Iris pigment epithelial cell (primary cell): ENCODE data around the gene C6orf47.

ENCODE experiments used
- DNase-seq: peaks from one replicate; pipeline ENCODE4 v3.0.0-alpha.2; 2011; ENCODE audit warnings: low read depth

C6orf47 gene

GRCh38 chr6:31661262-31662123 lies 915 bp upstream of the C6orf47 start:
- no peak for DNase-seq

DNA sequence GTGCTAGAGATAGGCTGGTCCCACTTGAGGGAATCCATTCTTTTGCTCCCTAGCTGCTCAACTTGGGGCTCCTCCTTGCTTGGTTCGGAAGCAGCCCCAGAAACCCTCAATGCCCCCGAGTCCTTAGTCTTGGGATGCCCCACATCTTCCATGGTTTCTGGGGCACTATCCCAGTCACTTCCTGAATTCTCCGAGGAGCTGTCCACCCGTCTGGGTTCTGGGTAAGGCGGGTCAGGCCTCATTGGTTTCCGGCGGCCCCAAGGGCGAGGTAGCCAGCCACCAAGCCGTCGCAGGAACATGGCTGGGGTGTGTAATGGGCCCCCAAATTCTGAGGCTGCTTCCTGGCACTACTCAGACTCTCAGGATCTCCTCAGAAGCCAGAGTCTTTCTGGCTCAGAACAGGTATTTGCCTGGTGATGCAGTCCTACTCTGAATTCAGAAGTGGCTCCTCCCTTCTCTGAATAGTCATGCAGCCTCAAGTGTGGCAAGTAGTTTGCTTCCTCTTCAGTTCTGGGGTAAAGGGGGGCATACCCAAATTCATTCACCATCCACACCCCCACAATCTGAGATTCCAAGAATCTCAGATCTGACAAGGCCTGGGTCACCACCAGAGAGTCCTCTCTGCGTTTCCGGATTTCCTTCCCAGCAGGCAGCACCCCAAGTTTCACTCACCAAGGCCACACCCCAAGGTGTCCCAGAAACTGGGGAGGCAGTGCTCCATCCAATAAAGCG lies 763 bp downstream of the C6orf47 start:
- DNase-seq = peak; percentile 36

GRCh38 chr6:31658983-31659648 lies 1.5 kb downstream of the C6orf47 start:
- DNase-seq = no peak

DNA sequence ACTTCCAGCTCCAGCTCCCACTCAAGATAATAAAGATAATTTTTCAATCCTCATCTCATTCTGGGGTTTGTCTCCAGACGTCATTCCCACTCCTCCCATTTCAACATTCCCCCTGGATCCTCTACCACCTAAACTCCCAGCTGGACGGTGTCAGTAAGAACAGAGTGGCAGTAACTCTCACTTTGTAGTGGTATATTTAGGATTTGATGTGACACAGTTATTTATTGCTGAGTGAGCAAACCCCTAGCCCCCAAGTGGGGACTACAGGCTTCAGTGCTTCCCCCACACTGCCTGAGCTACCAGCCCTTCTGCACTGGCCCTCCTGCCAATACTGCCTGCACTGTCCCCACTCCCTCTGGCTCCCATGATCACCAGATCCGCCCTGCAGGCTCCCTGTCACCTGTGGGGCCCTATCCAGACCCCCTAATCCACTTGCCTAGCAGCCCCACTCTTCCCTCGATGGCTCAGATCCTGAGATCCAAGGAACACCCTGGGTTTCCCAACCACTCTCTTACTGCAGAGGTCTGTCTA lies 2.4 kb downstream of the C6orf47 start:
- no peak for DNase-seq

DNA sequence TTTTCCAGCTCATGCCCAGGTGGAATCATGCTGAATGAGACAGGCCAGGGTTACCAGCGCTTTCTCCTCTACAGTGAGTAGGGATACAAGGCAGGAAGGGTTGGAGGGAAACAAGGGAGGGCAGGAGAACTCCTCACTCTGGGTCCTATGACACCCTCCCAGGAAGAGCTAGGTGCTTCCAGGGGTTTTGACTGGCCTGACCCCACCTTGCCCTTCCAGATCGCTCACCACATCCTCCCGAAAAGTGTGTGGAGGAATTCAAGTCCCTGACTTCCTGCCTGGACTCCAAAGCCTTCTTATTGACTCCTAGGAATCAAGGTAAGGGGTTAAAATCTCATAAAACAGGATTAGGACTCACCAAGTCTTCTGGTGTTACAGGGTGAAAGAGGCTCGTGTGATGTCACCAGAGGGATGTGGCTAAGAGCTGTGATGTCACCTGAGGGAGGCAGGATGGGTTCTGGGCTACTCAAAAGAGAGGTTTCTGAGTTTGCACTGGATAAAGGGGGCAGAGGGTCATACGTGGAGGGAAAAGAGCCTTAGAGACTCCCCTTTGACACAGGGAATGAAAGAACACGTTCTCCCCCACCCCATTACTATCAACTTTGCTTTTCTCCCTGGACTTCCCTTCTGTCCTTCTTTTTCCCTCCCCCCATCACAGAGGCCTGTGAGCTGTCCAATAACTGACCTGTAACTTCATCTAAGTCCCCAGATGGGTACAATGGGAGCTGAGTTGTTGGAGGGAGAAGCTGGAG lies 3.0 kb downstream of the C6orf47 start:
- no peak for DNase-seq

DNA sequence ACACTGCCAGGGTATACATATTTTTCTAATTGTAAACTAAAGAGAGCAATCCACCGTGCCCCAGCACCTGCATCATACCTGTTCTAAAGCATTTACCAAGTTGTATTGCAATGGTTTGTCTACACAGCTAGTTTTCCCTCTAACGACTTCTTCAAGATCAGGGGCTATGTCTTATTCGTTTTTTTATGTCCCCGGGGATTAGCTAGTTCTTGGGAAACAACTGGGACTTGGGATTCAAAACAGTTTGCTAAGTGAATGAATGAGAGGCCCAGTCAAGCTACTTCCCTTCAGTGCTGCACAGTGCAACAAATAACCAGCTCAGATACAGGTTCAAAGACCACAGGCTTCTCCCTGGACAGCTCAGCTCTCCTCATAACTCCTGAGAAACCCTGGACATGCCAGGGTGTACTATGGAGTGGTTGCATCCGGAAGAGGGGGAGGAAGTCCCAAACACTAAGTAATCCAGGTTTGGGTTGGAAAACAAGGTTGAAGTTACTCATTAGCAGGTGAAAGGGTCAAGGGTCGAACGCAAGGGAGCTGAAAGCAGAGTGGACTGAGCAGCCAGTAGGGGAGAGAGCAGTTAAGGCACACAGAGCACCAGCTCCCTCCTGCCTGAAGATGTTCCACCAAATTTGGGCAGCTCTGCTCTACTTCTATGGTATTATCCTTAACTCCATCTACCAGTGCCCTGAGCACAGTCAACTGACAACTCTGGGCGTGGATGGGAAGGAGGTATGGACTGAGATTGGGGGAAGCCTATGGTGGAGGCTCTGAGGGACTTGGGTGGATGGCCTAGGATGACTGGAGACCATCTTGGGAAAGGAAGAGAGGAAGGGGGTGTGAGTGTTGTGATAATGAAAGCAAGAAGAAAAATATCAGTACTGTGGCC lies 5.0 kb downstream of the C6orf47 start, which contains the start of gene APOM:
Gene APOM (plus strand): TSS at position 546 of the 889 bp plus-strand sequence. CDS start 73 bp downstream, at position 619.
- DNase-seq = no peak

DNA sequence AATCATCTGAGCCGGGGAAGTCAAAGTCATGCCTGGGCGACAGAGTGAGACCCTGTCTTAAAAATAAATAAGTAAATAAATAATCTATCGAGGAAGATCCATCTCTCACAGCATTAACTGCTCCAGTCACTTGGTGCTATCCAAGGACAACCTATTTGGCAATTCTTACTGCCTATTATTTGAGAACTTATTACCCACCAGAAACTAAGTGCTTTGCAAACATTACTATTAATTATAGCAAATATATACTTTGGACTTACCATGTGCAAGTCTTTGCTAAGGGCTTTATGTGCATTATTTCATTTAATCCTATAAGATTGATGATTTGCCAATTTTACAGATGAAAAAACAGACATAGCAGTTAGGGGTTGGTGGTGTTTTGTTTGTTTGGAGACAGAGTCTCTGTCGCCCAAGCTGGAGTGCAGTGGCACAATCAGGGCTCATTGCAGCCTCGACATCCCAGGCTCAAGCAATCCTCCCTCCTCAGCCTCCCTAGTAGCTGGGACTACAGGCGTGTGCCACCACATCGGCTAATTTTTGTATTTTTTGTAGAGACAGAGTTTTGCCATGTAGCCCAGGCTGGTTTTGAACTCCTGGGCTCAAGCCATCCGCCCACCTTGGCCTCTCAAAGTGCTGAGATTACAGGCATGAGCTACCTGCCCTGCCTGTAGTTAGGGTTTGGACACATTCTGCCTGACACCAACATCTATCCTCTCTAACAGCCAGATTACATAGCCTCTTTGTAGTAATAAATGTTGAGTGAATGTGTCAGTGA lies 5.8 kb downstream of the C6orf47 start:
- DNase-seq = no peak

DNA sequence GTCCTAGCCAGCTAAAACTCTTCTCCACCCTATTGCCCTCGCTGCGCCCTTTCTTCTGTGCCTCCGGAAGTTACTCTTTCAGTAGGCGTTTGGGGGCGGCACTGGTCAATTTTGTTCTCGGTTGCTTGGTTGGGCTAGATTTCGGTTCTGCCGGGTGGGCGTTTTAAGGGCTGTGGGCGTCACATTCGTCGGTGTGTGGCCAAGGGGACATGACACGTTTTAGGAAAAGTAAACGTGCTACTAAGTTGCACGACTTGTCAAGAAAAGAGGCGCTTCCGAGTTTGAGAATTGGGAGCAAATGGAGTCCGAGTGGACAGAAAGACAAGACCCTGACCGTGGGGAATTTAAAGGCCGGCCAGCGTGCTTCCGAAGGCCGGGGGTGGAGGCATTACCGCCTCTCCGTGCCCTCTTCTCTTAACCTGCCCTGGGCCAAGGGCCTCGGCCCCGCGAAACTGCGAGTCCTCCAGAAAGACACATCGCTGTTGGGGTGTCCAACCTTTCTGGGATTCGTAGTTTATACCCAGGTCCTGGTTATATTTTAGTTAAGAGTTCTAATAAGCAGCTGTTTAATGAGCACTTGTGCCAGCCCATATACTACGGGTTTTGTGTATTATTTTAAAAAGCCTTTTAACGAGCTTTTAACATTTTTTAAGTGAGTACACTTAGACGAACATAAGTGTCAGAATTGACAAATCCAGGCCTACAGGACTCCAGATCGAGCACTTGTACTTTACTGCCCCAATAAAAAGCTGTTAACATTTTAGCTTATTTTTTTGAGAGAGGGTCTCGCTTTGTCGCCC lies 7.5 kb downstream of the C6orf47 start:
- DNase-seq = no peak

GRCh38 chr6:31651602-31652191 lies 8.9 kb downstream of the C6orf47 start:
- DNase-seq = peak; percentile 79

- DNase-seq = no peak
These were observed 15.3 kb downstream of the C6orf47 start for GRCh38 chr6:31645325-31645724.

DNA sequence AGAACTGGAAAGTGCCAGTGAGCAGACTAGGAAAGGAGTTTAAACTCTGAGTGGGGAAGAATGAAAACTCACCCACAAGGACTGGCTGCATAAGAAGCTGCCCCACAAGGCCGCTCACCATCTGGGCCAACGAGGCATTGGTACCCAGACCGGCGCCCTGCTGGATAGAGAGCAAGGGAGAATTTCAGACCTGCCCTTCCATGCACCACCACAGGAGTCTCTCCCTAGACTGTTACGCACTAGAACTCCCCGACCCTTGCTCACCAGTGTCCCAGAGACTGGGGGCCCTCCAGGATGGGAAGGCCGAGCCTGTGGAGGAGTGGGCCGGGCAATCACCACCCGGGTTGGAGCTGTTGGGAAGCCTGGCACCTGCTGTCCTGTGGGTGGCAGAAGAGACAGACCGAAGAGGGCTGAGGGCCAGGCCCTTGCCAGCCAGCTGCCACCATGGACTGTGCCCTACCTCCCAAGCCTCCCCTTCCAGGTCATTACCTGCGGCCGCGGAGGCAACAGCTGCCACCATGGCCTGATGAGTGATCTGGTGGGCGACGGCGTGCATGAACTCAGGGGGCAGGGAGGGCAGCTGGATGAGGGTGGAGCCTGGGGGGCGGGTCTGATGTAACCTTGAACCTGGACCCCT lies 16.6 kb downstream of the C6orf47 start:
- no peak for DNase-seq

DNA sequence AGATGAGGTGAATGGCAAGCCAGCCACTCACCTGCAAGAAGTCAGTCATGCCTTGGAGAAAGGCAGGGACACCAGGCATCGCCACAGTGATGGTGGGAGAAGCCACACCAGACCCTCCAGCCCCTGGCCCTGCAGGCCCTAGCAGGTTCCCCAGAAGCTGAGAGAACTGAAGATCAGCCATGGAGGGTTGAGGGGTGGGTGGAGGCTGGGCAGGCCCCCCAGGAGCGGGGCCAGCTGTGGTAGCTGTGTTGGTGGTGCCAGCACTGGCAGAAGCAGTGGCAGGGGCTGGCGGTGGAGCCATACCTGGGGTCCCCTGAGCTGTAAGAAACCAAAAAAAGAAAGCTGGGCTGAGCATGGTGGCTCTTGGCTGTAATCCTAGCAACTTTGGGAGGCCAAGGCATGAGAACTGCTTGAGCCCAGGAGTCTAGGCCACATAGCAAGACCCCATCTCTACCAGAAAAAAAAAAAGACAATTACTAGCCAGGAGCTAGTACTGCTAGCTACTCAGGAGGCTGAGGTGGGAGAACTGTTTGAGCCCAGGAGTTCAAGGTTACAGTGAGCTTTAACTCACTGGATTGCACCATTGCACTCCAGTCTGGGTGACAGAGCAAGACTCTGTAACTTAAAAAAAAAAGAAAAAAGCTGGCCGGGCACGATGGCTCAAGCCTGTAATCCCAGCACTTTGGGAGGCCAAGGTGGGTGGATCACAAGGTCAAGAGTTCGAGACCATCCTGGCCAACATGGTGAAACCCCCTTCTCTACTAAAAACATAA lies 17.6 kb downstream of the C6orf47 start:
- DNase-seq = no peak

- DNase-seq = no peak
These were observed 19.2 kb downstream of the C6orf47 start for GRCh38 chr6:31641370-31641769.

- no peak for DNase-seq
These were observed 20.0 kb downstream of the C6orf47 start for GRCh38 chr6:31640612-31641011.

GRCh38 chr6:31639449-31639861 lies 21.1 kb downstream of the C6orf47 start:
- peak; percentile 85 for DNase-seq

DNA sequence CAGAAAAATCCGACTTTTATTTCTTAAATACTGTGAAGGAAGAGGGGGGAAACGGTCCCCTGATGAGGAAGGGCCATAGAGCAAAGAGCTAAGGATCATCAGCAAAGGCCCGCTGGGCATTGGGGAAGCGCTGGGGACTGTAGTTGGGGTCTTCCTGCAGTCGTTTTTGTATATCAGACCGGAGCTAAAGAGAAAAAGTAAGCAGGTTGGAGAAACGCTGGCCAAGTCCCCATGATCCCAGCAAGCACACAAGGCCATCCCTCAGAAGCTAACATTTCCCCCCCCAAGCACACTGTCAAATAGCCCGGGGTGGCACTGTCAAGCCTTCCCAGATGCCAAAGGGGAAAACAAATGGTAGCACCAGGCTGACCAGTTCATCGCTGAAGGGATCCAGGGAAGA lies 21.5 kb downstream of the C6orf47 start:
- no peak for DNase-seq
